HG03469 (cell line): ENCODE data around the gene SLC6A1.

ENCODE experiments used
- ATAC-seq: cut with Tn5 transposase; IDR thresholded peaks from one replicate; pipeline ENCODE4 v1.9.1; 2021; ENCODE audit warnings: mild to moderate bottlenecking, moderate library complexity, moderate number of reproducible peaks; ENCODE audit not compliant: unreplicated experiment

SLC6A1 gene

GRCh38 chr3:11088831-11089230, 96.3 kb downstream of the SLC6A1 start:
- no peak for ATAC-seq
